ENCODE data around the gene ACBD4.

The ACBD4 gene

GRCh38 chr17:45096926-45097325 lies 38.6 kb upstream of the ACBD4 start:
- H3K4me3 ChIP-seq (ENCODE audit: low read length) = no peak overlapping the region
- H3K27ac ChIP-seq (ENCODE audit: low read length) = no peak overlapping the region
- H3K27me3 ChIP-seq (ENCODE audit: insufficient read depth, low read length) = no peaks in the 10 kb centered on the region
- H3K36me3 ChIP-seq (ENCODE audit: insufficient read depth, low read depth, low read length) = peaks cover 86% of the 10 kb centered on the region
- H3K9me3 ChIP-seq (ENCODE audit: insufficient read depth, low read depth, low read length) = no peaks in the 10 kb centered on the region
- H3K4me1 ChIP-seq (ENCODE audit: insufficient read depth, low read length) = no peaks in the 10 kb centered on the region
- H3K9ac ChIP-seq (ENCODE audit: low read depth, low read length) = no peak overlapping the region

DNA sequence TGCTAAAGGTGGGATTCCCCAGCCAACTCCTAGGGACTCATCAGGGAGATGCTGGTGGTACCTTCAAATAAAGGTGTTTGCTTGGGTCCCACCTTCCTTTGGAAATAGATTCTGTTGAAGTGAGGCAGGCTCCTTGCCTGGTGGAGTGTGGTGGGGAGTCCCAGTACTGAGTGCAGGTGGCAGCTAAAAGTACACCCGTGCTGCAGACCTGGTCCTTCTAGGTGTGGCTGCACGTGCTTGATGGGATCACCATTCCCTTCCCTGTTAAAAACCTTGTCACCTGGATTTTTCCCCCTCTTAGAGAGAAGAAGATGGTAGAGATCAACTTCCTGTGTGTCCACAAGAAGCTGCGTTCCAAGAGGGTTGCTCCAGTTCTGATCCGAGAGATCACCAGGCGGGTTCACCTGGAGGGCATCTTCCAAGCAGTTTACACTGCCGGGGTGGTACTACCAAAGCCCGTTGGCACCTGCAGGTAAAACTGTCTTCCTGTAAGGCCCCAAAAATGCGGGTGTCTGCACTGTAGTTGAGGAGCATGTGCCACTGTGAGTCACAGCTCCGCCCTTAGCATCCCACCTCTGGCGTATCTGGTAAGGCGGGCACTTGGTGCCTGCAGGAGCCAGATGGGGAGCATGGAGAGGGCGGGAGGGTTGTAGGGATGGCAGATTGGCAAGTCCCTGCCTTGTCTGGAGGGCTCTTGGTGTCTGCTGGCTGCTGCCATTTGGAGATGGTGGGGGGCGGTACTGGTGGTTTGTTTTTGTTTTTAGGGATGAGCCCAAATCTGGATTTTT lies 37.2 kb upstream of the ACBD4 start:
- no peak overlapping the region for H3K9ac ChIP-seq (ENCODE audit: low read depth, low read length)

DNA sequence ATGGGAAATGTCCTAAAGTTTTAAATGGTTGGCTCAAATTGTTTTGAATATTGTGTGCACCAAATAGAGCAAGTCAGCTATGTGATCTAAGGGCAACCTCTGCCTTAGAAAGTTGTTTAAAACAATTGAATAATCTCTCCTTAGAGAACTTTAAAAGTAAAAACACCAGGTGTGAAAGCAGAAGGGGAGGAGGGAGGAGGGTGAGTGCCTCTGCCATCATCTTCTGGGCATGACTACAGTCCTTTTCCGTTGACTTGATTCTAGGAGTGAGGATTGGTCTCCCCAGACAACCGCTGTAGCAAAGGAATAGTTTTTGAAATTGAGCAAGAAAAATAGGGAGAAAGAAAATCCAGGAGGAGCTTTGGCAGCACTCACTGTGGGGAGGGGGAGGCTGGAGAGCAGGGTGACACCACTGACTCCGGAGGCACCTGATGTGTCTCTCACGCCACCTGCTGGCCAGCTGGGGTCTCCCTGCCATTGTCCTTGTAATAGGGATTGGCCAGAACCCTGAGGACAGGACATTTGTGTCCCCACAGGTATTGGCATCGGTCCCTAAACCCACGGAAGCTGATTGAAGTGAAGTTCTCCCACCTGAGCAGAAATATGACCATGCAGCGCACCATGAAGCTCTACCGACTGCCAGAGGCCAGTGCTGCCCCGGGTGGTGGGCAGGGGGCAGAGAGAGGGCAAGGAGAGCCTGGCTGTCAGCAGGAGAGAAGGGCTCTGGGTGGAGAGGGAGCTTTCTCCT lies 36.4 kb upstream of the ACBD4 start:
- no peaks in the 10 kb centered on the region for H3K27me3 ChIP-seq (ENCODE audit: insufficient read depth, low read length)
- H3K9me3 ChIP-seq (ENCODE audit: insufficient read depth, low read depth, low read length) = no peaks in the 10 kb centered on the region
- H3K9ac ChIP-seq (ENCODE audit: low read depth, low read length) = no peak overlapping the region
- H3K4me1 ChIP-seq (ENCODE audit: insufficient read depth, low read length) = no peaks in the 10 kb centered on the region
- H3K4me3 ChIP-seq (ENCODE audit: low read length) = no peak overlapping the region
- H3K27ac ChIP-seq (ENCODE audit: low read length) = no peak overlapping the region
- peaks cover 86% of the 10 kb centered on the region for H3K36me3 ChIP-seq (ENCODE audit: insufficient read depth, low read depth, low read length)

More for the DNA sequence above, 37.2 kb upstream of the ACBD4 start:
- Histone ChIP-seq H3K4me1 (ENCODE audit: insufficient read depth, low read length) (no peaks in the 10 kb centered on the region), H3K4me3 (ENCODE audit: low read length) (no peak overlapping the region), H3K27ac (ENCODE audit: low read length) (no peak overlapping the region), H3K27me3 (ENCODE audit: insufficient read depth, low read length) (no peaks in the 10 kb centered on the region), H3K36me3 (ENCODE audit: insufficient read depth, low read depth, low read length) (peaks cover 86% of the 10 kb centered on the region), H3K9me3 (ENCODE audit: insufficient read depth, low read depth, low read length) (no peaks in the 10 kb centered on the region)

DNA sequence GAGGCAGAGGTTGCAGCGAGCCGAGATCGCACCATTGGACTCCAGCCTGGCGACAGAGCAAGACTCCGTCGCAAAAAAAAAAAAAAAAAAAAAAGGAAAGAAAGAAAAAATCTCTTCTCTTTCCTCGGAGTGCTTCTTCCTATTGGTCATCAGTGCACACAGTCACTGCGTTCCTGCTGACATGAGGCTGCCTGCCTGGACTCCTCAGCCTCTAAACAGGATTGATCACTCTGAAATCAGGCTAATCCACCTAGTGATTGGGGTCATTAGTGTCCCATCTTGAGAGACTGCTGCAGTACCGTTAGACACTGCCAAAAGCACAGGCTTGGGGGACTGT lies 34.0 kb upstream of the ACBD4 start:
- Histone ChIP-seq H3K9me3 (ENCODE audit: insufficient read depth, low read depth, low read length) (no peaks in the 10 kb centered on the region), H3K9ac (ENCODE audit: low read depth, low read length) (no peak overlapping the region), H3K27me3 (ENCODE audit: insufficient read depth, low read length) (no peaks in the 10 kb centered on the region), H3K36me3 (ENCODE audit: insufficient read depth, low read depth, low read length) (peaks cover 91% of the 10 kb centered on the region), H3K27ac (ENCODE audit: low read length) (no peak overlapping the region), H3K4me3 (ENCODE audit: low read length) (no peak overlapping the region), H3K4me1 (ENCODE audit: insufficient read depth, low read length) (no peaks in the 10 kb centered on the region)

DNA sequence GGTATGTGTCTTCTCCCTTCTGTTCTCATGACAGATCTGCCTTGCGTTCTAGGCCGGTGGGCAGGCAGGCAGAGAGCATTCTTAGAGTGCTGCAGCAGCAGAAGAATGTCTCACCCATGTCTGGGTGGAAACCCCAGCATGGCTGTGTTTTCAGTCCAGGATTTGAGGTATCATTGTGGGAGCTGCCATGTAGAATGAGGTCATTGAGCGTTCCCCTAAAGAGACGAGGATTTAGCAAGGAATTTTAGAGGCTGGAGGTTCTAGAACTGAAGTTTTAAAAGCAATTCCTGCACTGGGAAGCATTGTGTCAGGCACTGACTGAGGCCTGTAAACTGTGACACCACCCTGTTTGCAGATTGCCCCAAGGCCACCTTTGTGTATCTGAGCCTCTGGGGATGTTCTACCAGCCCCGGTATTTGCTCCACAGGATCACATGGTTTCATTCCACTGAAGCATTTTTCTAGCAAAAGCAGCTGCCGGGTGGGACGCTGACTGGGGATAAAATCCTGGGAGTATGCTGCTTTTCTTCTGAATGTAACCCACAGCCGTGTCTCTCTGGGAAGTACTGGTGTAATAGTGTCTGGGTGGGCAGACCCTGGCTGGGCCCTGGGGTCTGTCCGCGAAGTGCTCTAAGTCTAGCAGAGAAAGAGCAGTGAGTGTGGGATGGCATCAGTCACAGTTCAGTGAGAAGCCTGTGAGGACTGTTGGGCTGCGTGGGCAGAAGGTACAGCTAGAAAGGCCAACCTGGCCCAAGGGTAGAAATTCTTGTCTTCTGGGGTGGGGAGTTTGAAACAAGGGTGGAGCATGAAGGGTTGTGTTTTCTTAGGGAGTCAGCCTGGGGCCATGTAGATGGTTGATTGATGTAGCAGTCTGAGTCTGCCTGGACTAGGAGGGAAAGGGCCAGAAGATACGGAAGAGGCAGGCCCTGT lies 33.3 kb upstream of the ACBD4 start:
- Histone ChIP-seq H3K9me3 (ENCODE audit: insufficient read depth, low read depth, low read length) (no peaks in the 10 kb centered on the region), H3K4me3 (ENCODE audit: low read length) (no peak overlapping the region), H3K4me1 (ENCODE audit: insufficient read depth, low read length) (no peaks in the 10 kb centered on the region), H3K36me3 (ENCODE audit: insufficient read depth, low read depth, low read length) (peaks cover 91% of the 10 kb centered on the region), H3K9ac (ENCODE audit: low read depth, low read length) (no peak overlapping the region), H3K27me3 (ENCODE audit: insufficient read depth, low read length) (no peaks in the 10 kb centered on the region), H3K27ac (ENCODE audit: low read length) (no peak overlapping the region)

DNA sequence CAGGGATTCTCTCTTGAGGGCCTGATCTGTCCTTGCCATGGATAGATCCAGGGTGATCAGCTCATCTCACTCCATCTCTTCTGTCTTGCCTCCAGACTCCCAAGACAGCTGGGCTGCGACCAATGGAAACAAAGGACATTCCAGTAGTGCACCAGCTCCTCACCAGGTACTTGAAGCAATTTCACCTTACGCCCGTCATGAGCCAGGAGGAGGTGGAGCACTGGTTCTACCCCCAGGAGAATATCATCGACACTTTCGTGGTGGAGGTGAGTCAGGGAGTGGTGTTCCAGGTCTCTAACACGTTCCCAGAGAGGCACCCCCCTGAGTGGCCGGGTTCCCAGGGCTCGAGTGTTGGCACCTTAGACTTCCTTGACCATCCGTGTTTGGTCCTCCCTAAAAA lies 32.6 kb upstream of the ACBD4 start:
- H3K9me3 ChIP-seq (ENCODE audit: insufficient read depth, low read depth, low read length) = no peaks in the 10 kb centered on the region
- H3K27ac ChIP-seq (ENCODE audit: low read length) = no peak overlapping the region
- no peaks in the 10 kb centered on the region for H3K27me3 ChIP-seq (ENCODE audit: insufficient read depth, low read length)
- no peak overlapping the region for H3K4me3 ChIP-seq (ENCODE audit: low read length)
- peaks cover 91% of the 10 kb centered on the region for H3K36me3 ChIP-seq (ENCODE audit: insufficient read depth, low read depth, low read length)
- H3K4me1 ChIP-seq (ENCODE audit: insufficient read depth, low read length) = no peaks in the 10 kb centered on the region
- H3K9ac ChIP-seq (ENCODE audit: low read depth, low read length) = no peak overlapping the region

DNA sequence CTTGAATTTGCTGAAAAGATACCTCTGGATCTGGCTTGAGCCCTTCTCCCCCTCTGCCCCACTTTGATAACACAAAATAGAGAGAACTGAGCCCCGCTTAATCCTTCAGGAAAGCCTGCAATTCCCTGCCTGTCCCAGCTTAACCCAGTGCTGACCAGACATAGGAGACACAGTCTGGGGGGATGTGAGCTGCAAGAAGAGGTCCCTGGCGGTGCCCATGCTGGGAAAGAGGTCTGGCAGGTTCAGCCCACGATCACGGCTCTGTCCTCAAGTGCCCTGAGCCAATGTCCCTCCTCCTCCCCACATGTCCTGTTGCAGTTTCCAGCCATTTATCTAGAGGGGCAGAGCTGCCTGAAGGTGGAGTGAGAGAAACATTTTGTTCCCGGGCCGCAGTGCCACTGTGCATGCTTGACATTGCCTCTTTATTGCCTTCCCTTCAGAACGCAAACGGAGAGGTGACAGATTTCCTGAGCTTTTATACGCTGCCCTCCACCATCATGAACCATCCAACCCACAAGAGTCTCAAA lies 32.2 kb upstream of the ACBD4 start:
- Histone ChIP-seq H3K4me1 (ENCODE audit: insufficient read depth, low read length) (no peaks in the 10 kb centered on the region), H3K27ac (ENCODE audit: low read length) (no peak overlapping the region), H3K36me3 (ENCODE audit: insufficient read depth, low read depth, low read length) (peaks cover 91% of the 10 kb centered on the region), H3K27me3 (ENCODE audit: insufficient read depth, low read length) (no peaks in the 10 kb centered on the region), H3K4me3 (ENCODE audit: low read length) (no peak overlapping the region), H3K9ac (ENCODE audit: low read depth, low read length) (no peak overlapping the region), H3K9me3 (ENCODE audit: insufficient read depth, low read depth, low read length) (no peaks in the 10 kb centered on the region)

GRCh38 chr17:45104029-45104428 lies 31.5 kb upstream of the ACBD4 start:
- Histone ChIP-seq H3K27me3 (ENCODE audit: insufficient read depth, low read length) (no peaks in the 10 kb centered on the region), H3K9me3 (ENCODE audit: insufficient read depth, low read depth, low read length) (no peaks in the 10 kb centered on the region), H3K27ac (ENCODE audit: low read length) (no peak overlapping the region), H3K36me3 (ENCODE audit: insufficient read depth, low read depth, low read length) (peaks cover 92% of the 10 kb centered on the region), H3K4me1 (ENCODE audit: insufficient read depth, low read length) (no peaks in the 10 kb centered on the region), H3K4me3 (ENCODE audit: low read length) (no peak overlapping the region), H3K9ac (ENCODE audit: low read depth, low read length) (no peak overlapping the region)

- H3K36me3 ChIP-seq (ENCODE audit: insufficient read depth, low read depth, low read length) = peaks cover 90% of the 10 kb centered on the region
- H3K27ac ChIP-seq (ENCODE audit: low read length) = no peak overlapping the region
- no peak overlapping the region for H3K4me3 ChIP-seq (ENCODE audit: low read length)
Observed at GRCh38 chr17:45104497-45104896, 31.0 kb upstream of the ACBD4 start.

GRCh38 chr17:45104907-45105624 lies 30.4 kb upstream of the ACBD4 start:
- Histone ChIP-seq H3K27ac (ENCODE audit: low read length) (no peak overlapping the region), H3K27me3 (ENCODE audit: insufficient read depth, low read length) (no peaks in the 10 kb centered on the region), H3K9ac (ENCODE audit: low read depth, low read length) (no peak overlapping the region), H3K9me3 (ENCODE audit: insufficient read depth, low read depth, low read length) (no peaks in the 10 kb centered on the region), H3K36me3 (ENCODE audit: insufficient read depth, low read depth, low read length) (peaks cover 84% of the 10 kb centered on the region), H3K4me3 (ENCODE audit: low read length) (no peak overlapping the region), H3K4me1 (ENCODE audit: insufficient read depth, low read length) (no peaks in the 10 kb centered on the region)

More at GRCh38 chr17:45104497-45104896, 31.0 kb upstream of the ACBD4 start:
- H3K9me3 ChIP-seq (ENCODE audit: insufficient read depth, low read depth, low read length) = no peaks in the 10 kb centered on the region
- H3K9ac ChIP-seq (ENCODE audit: low read depth, low read length) = no peak overlapping the region
- H3K27me3 ChIP-seq (ENCODE audit: insufficient read depth, low read length) = no peaks in the 10 kb centered on the region
- H3K4me1 ChIP-seq (ENCODE audit: insufficient read depth, low read length) = no peaks in the 10 kb centered on the region

- no peak overlapping the region for H3K9ac ChIP-seq (ENCODE audit: low read depth, low read length)
- no peaks in the 10 kb centered on the region for H3K4me1 ChIP-seq (ENCODE audit: insufficient read depth, low read length)
- H3K27ac ChIP-seq (ENCODE audit: low read length) = no peak overlapping the region
- no peak overlapping the region for H3K4me3 ChIP-seq (ENCODE audit: low read length)
- H3K9me3 ChIP-seq (ENCODE audit: insufficient read depth, low read depth, low read length) = no peaks in the 10 kb centered on the region
- H3K36me3 ChIP-seq (ENCODE audit: insufficient read depth, low read depth, low read length) = peaks cover 81% of the 10 kb centered on the region
- H3K27me3 ChIP-seq (ENCODE audit: insufficient read depth, low read length) = no peaks in the 10 kb centered on the region
Observed at GRCh38 chr17:45106096-45106495, 29.4 kb upstream of the ACBD4 start.

All from iPS-20b (cell line).